Loucy (cell line): ENCODE data around the gene CHPF2.

Experiments
- CTCF ChIP-seq: fragments of 200-600 bp; sonication (generic); conservative IDR thresholded peaks from 2 replicates; pipeline ENCODE4 v1.5.1; 2014; ENCODE audit warnings: mild to moderate bottlenecking, antibody characterized with exemption, low read length
- EZH2phosphoT487 ChIP-seq: fragments of 200-600 bp; IDR thresholded peaks from 2 replicates; pipeline ENCODE4 v1.6.1; 2018; ENCODE audit warnings: antibody characterized with exemption, mild to moderate bottlenecking, moderate library complexity, borderline replicate concordance

- peak; percentile 99 for TF ChIP-seq CTCF
- TF ChIP-seq EZH2phosphoT487, result no peak
Observed at GRCh38 chr7:151244196-151244840, 12.0 kb downstream of the CHPF2 start.
